Caco-2 (cell line): Measurements from ENCODE around the gene C5orf24. TPM values are rescaled to one million over a fixed set of nuclear protein-coding genes. Genes with fewer than 3 reads are reported as not detected.

Experiments used
- BruUV-seq: library from RNA; stranded (reverse); fragments of 400-500 nt; replicated peaks from 2 replicates; lab custom pipeline; 2021; lab: Mats Ljungman, UMichigan
- CTCF ChIA-PET: fragments of 300-600 bp; sonication (Branson Sonifier 250); formaldehyde crosslinking; loops from one replicate; lab custom pipeline; 2022; ENCODE audit warnings: antibody characterized with exemption; lab: Charles Lee
- POLR2A ChIA-PET: fragments of 300-600 bp; sonication (Branson Sonifier 250); formaldehyde crosslinking; loops from one replicate; lab custom pipeline; 2022; ENCODE audit warnings: antibody characterized with exemption; lab: Charles Lee
- DNase-seq, 2 experiments: peaks; one replicate each; pipeline versions ENCODE4 v3.0.0 to v3.0.0-alpha.2; 2020 to 2022
- H3K27me3 ChIP-seq: replicated peaks from 2 replicates; pipeline ENCODE4 v1.6.0; 2011; ENCODE audit warnings: low read length; ENCODE audit not compliant: control insufficient read depth, insufficient read depth
- H3K36me3 ChIP-seq: 2 replicates; pipeline ENCODE4 v1.5.1; 2011; ENCODE audit warnings: low read length; ENCODE audit not compliant: control insufficient read depth, insufficient read depth
- H3K4me1 ChIP-seq: fragments of 250-450 bp; sonication (Bioruptor Pico); 2 replicates; pipeline ENCODE4 v1.5.1; 2020; ENCODE audit warnings: mild to moderate bottlenecking
- H3K4me3 ChIP-seq: 2 replicates; pipeline ENCODE4 v1.5.1; 2011; ENCODE audit warnings: low read depth, mild to moderate bottlenecking, control low read depth, low read length
- H3K9me3 ChIP-seq: fragments of 250-450 bp; sonication (Bioruptor Pico); 2 replicates; pipeline ENCODE4 v1.5.1; 2020; ENCODE audit warnings: mild to moderate bottlenecking, moderate library complexity
- H3K27ac Mint-ChIP-seq: one replicate; pipeline ENCODE4 v1.8.0; 2022; ENCODE audit warnings: mixed read lengths; ENCODE audit not compliant: unreplicated experiment
- H3K27me3 Mint-ChIP-seq: one replicate; pipeline ENCODE4 v1.8.0; 2022; ENCODE audit warnings: mixed read lengths; ENCODE audit not compliant: insufficient read depth, unreplicated experiment
- H3K36me3 Mint-ChIP-seq: one replicate; pipeline ENCODE4 v1.8.0; 2022; ENCODE audit warnings: mild to moderate bottlenecking, mixed read lengths; ENCODE audit not compliant: insufficient read depth, unreplicated experiment
- H3K4me1 Mint-ChIP-seq: one replicate; pipeline ENCODE4 v1.8.0; 2022; ENCODE audit warnings: low read depth, mixed read lengths; ENCODE audit not compliant: unreplicated experiment
- H3K4me3 Mint-ChIP-seq: one replicate; pipeline ENCODE4 v1.8.0; 2022; ENCODE audit warnings: mild to moderate bottlenecking, moderate library complexity, mixed read lengths; ENCODE audit not compliant: unreplicated experiment
- H3K9me3 Mint-ChIP-seq: one replicate; pipeline ENCODE4 v1.8.0; 2022; ENCODE audit warnings: mixed read lengths; ENCODE audit not compliant: unreplicated experiment
- intact Hi-C: fragments of 100-400 bp; cut with micrococcal nuclease; formaldehyde crosslinking; loops from one replicate; pipeline ENCODE4 v1.10.0; 2022; ENCODE audit not compliant: unreplicated experiment
- total RNA-seq: library from RNA; stranded (reverse); gene quantifications from 2 replicates; pipeline ENCODE4 v1.2.3, GENCODE V29; 2022
- TF ChIP-seq, protein P1 (sequence below), 2 experiments: fragments of 200-600 bp in 1 of 2; IDR thresholded peaks; 1 replicate in 1 of 2; 2 replicates in 1 of 2; pipeline versions ENCODE4 v1.5.1 to v1.8.0; 2011 to 2022; ENCODE audit warnings: antibody characterized with exemption in 1 of 2, control low read depth in 1 of 2, inconsistent platforms in 1 of 2, low read depth in 1 of 2, low read length in 1 of 2, mild to moderate bottlenecking in 1 of 2, moderate library complexity in 1 of 2; ENCODE audit not compliant: insufficient read depth in 1 of 2, severe bottlenecking in 1 of 2, unreplicated experiment in 1 of 2

The C5orf24 gene
- total RNA-seq, 1 experiment from 2014 or later: 48.7 TPM

DNA sequence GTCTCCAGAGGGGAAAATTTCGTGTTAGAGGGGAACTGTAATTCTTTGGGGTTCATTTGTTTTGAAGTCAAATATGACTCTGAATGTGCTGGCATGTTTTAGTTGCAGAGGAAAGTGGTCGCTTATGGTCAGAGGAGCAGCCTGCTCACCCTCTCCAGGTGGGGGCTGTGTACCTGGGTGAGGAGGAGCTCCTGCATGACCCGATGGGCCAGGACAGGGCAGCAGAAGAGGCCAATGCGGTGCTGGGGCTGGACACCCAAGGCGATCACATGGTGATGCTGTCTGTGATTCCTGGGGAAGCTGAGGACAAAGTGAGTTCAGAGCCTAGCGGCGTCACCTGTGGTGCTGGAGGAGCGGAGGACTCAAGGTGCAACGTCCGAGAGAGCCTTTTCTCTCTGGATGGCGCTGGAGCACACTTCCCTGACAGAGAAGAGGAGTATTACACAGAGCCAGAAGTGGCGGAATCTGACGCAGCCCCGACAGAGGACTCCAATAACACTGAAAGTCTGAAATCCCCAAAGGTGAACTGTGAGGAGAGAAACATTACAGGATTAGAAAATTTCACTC lies 41.9 kb downstream of the C5orf24 start:
- ChIA-PET POLR2A (no interaction called here), CTCF (no interaction called here)
- H3K4me1 Mint-ChIP-seq: no peaks in the 10 kb centered on the region
- Histone ChIP-seq H3K36me3 (no peaks in the 10 kb centered on the region; the same call in 1 of the 2 replicates), H3K4me1 (no peaks in the 10 kb centered on the region), H3K4me3 (no peak overlapping the region), H3K27me3 (no peaks in the 10 kb centered on the region), H3K9me3 (no peaks in the 10 kb centered on the region)
- no peaks in the 10 kb centered on the region for H3K9me3 Mint-ChIP-seq
- intact Hi-C loops: no loop called here
- no TSS peak for BruUV-seq
- no peak for DNase-seq
- TF ChIP-seq, protein P1, sequence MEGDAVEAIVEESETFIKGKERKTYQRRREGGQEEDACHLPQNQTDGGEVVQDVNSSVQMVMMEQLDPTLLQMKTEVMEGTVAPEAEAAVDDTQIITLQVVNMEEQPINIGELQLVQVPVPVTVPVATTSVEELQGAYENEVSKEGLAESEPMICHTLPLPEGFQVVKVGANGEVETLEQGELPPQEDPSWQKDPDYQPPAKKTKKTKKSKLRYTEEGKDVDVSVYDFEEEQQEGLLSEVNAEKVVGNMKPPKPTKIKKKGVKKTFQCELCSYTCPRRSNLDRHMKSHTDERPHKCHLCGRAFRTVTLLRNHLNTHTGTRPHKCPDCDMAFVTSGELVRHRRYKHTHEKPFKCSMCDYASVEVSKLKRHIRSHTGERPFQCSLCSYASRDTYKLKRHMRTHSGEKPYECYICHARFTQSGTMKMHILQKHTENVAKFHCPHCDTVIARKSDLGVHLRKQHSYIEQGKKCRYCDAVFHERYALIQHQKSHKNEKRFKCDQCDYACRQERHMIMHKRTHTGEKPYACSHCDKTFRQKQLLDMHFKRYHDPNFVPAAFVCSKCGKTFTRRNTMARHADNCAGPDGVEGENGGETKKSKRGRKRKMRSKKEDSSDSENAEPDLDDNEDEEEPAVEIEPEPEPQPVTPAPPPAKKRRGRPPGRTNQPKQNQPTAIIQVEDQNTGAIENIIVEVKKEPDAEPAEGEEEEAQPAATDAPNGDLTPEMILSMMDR (IDR thresholded peaks at IDR 0.05; ENCODE audit: insufficient read depth in 1 of 2, low read depth in 1 of 2, low read length in 1 of 2, severe bottlenecking in 1 of 2, unreplicated experiment in 1 of 2): no peak
- peaks cover 8% of the 10 kb centered on the region for H3K36me3 Mint-ChIP-seq
- no peak overlapping the region for H3K4me3 Mint-ChIP-seq
- H3K27ac Mint-ChIP-seq: no peak overlapping the region
- no peaks in the 10 kb centered on the region for H3K27me3 Mint-ChIP-seq

DNA sequence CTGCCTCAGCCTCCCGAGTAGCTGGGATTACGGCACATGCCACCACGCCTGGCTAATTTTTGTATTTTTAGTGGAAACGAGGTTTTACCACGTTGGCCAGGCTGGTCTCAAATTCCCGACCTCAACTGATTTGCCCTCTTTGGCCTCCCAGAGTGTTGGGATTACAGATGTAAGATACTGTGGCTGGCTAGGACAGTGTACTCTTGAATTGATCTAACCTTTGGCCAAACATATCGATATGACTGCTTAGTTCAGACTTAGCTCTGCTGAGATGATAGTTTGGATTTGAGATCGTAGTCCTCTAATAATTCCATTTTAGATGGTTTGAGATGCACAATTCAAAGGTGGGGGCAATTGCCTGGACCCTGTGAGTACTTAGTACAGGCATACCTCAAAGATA lies 43.6 kb downstream of the C5orf24 start:
- Mint-ChIP-seq H3K4me1 (no peaks in the 10 kb centered on the region), H3K27me3 (no peaks in the 10 kb centered on the region), H3K27ac (no peak overlapping the region), H3K9me3 (no peaks in the 10 kb centered on the region), H3K36me3 (peaks cover 9% of the 10 kb centered on the region), H3K4me3 (no peak overlapping the region)
- TF ChIP-seq, protein P1 (IDR thresholded peaks at IDR 0.05; ENCODE audit: insufficient read depth in 1 of 2, low read depth in 1 of 2, low read length in 1 of 2, severe bottlenecking in 1 of 2, unreplicated experiment in 1 of 2): no peak
- no peaks in the 10 kb centered on the region for H3K4me1 ChIP-seq
- no TSS peak for BruUV-seq
- DNase-seq: no peak
- intact Hi-C loops: no loop called here
- no peaks in the 10 kb centered on the region; the same call in 1 of the 2 replicates for H3K36me3 ChIP-seq
- H3K4me3 ChIP-seq: no peak overlapping the region
- H3K27me3 ChIP-seq: no peaks in the 10 kb centered on the region
- POLR2A ChIA-PET: no interaction called here
- H3K9me3 ChIP-seq: no peaks in the 10 kb centered on the region
- CTCF ChIA-PET: no interaction called here

DNA sequence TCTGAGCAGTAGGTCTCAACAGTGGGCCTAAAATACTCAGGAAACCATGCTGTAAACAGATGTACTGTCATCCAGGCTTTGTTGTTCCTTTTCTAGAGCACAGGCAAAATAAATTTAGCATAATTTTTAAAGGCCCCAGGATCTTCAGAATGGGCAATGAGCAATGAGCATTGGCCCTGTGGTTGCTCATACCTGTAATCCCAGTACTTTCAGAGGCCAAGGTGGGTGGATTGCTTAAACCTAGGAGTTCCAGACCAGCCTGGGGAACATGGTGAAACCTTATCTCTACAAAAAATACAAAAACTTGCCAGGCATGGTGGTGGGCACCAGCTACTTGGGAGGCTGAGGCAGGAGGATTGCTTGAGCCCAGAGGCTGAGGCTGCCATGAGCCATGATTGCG lies 45.7 kb downstream of the C5orf24 start:
- TF ChIP-seq, protein P1 (IDR thresholded peaks at IDR 0.05; ENCODE audit: insufficient read depth in 1 of 2, low read depth in 1 of 2, low read length in 1 of 2, severe bottlenecking in 1 of 2, unreplicated experiment in 1 of 2): no peak
- DNase-seq: no peak
- Histone ChIP-seq H3K9me3 (no peaks in the 10 kb centered on the region), H3K4me3 (no peak overlapping the region), H3K36me3 (no peaks in the 10 kb centered on the region; the same call in 1 of the 2 replicates), H3K4me1 (no peaks in the 10 kb centered on the region), H3K27me3 (no peaks in the 10 kb centered on the region)
- Mint-ChIP-seq H3K27ac (no peak overlapping the region), H3K27me3 (no peaks in the 10 kb centered on the region), H3K36me3 (peaks cover 9% of the 10 kb centered on the region), H3K4me1 (no peaks in the 10 kb centered on the region), H3K9me3 (no peaks in the 10 kb centered on the region), H3K4me3 (no peak overlapping the region)
- no TSS peak for BruUV-seq
- ChIA-PET CTCF (no interaction called here), POLR2A (interaction anchor here (1.1 kb wide), 1 partner anchor 133 kb away, joined by 5 read pairs; the partner anchor contains the start of gene DDX46)
- intact Hi-C loops: no loop called here
